Measurements from ENCODE around the gene HSPG2. TPM values are rescaled to one million over a fixed set of nuclear protein-coding genes. Genes with fewer than 3 reads are reported as not detected.
A peak's percentile ranks its signal among the peaks of the same experiment; 100 is the strongest.

HSPG2 gene
- total RNA-seq, 2 donors from 2014 or later = 0.20 TPM; not detected in 1

- no peaks in the 10 kb centered on the region for H3K9me3 Mint-ChIP-seq
- H3K27me3 Mint-ChIP-seq = no peaks in the 10 kb centered on the region
- DNase-seq (ENCODE audit: low spot score) (no peak), ATAC-seq (no peak)
- H3K4me1 Mint-ChIP-seq (ENCODE audit: low read depth in 2 of 2) = no peaks in the 10 kb centered on the region
- H3K36me3 Mint-ChIP-seq = no peaks in the 10 kb centered on the region
- no peak overlapping the region for H3K27ac Mint-ChIP-seq
- H3K4me3 Mint-ChIP-seq = no peak overlapping the region
These were observed 50.5 kb downstream of the HSPG2 start for GRCh38 chr1:21886486-21887215.

DNA sequence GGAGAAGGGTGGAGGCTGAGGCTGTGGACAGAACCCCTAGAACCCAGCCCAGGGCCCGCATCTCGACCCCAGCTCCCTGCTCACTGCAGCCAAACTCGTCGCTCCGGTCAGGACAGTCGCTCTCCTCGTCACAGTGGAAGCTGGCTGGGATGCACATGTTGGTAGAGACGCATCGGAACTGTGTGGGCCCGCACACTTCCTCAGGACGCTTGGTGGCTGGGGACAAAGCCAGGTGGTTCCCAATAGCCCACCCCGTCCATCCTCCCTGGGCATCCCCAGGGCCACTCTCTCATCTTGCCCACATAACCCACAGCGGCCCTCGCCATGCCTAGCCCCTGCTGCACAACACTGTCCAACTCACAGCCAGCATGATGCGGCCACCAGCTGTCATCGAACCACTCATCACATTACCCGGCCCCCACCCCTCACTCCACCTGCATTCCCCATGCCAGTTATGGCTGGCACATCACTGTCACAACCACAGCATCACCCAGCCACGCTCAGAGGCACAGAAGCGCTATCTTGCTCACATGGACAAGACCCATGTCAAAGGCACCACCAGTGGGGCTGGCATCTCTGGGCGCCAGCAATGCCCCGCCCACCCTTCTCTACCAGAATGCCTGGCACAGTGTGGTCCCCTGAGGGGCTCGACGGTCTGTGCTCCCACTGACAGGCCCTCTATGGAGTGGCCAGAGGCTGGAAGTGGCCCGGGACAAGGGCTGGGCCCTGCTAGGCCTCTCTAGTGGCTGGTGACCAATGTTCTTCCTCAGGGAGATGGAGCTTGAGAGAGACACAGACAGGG lies 51.7 kb downstream of the HSPG2 start:
- no peaks in the 10 kb centered on the region for H3K27me3 Mint-ChIP-seq
- no peaks in the 10 kb centered on the region for H3K9me3 Mint-ChIP-seq
- no peak overlapping the region for H3K27ac Mint-ChIP-seq
- H3K36me3 Mint-ChIP-seq = no peaks in the 10 kb centered on the region
- no peak overlapping the region for H3K4me3 Mint-ChIP-seq
- ATAC-seq (no peak), DNase-seq (ENCODE audit: low spot score) (no peak)
- no peaks in the 10 kb centered on the region for H3K4me1 Mint-ChIP-seq (ENCODE audit: low read depth in 2 of 2)

GRCh38 chr1:21884456-21885235 lies 52.5 kb downstream of the HSPG2 start:
- no peaks in the 10 kb centered on the region for H3K27me3 Mint-ChIP-seq
- DNase-seq (ENCODE audit: low spot score) (no peak), ATAC-seq (no peak)
- no peaks in the 10 kb centered on the region for H3K4me1 Mint-ChIP-seq (ENCODE audit: low read depth in 2 of 2)
- H3K4me3 Mint-ChIP-seq = no peak overlapping the region
- no peaks in the 10 kb centered on the region for H3K9me3 Mint-ChIP-seq
- no peak overlapping the region for H3K27ac Mint-ChIP-seq
- H3K36me3 Mint-ChIP-seq = no peaks in the 10 kb centered on the region

DNA sequence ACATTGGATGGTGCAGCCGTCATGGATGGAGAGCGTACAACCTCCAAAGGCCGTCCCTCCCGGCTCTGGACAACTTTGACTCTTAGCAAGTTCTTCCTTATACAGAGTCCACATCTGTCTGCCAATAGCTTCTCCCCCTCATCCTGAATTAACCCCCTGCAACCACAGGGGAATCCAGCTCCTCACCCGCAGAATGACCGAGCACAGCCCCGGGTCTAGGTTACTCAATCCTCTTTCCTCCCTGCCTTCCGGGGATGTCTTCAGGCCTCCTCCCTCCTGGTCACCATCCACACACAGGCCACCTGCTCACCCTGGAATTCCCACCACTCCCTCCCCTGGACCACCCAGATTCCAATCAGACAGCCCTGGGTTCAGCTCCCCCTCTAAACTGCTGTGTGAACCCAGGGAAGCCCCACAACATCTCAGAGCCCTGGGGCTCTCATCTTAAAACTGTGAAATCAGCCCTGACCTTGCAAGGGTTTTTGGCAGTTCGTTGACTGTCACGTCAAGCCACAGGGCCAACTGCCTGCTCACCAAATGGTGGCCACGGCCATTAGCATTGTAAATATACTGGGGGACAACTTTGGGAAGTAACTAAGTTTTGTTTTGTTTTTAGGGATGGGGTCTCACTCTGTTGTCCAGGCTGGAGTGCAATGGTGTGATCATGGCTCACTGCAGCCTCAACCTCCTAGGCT lies 54.2 kb downstream of the HSPG2 start:
- Mint-ChIP-seq H3K36me3 (no peaks in the 10 kb centered on the region), H3K27ac (no peak overlapping the region), H3K4me1 (ENCODE audit: low read depth in 2 of 2) (no peaks in the 10 kb centered on the region), H3K4me3 (no peak overlapping the region), H3K9me3 (no peaks in the 10 kb centered on the region), H3K27me3 (no peaks in the 10 kb centered on the region)
- DNase-seq (ENCODE audit: low spot score) (no peak), ATAC-seq (no peak)

DNA sequence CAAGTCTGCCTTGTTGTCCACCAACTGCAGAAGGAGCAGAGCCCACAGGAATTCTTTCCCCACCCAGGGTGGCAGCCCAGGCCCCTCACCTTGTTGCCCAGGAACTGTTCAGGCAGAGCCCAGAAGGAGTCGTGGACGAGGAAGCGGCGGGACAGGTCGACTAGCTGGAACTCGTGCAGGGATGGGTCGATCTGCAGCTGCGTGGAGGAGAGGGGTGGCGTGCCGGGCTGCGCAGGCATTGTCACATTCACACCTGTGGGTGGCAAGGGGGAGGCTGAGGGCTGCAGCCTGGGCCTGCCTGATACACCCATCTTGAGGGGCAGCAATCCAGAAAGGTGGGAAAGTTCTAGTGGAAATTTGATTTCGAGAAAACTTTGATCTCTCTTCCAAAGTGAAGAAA lies 55.9 kb downstream of the HSPG2 start:
- no peaks in the 10 kb centered on the region for H3K27me3 Mint-ChIP-seq
- ATAC-seq (no peak), DNase-seq (ENCODE audit: low spot score) (no peak)
- no peaks in the 10 kb centered on the region for H3K9me3 Mint-ChIP-seq
- no peak overlapping the region for H3K4me3 Mint-ChIP-seq
- no peak overlapping the region for H3K27ac Mint-ChIP-seq
- no peaks in the 10 kb centered on the region for H3K36me3 Mint-ChIP-seq
- H3K4me1 Mint-ChIP-seq (ENCODE audit: low read depth in 2 of 2) = no peaks in the 10 kb centered on the region

- no peak for ATAC-seq
- no peaks in the 10 kb centered on the region for H3K36me3 Mint-ChIP-seq
- H3K4me3 Mint-ChIP-seq = no peak overlapping the region
- no peaks in the 10 kb centered on the region for H3K4me1 Mint-ChIP-seq (ENCODE audit: low read depth in 2 of 2)
- H3K27me3 Mint-ChIP-seq = no peaks in the 10 kb centered on the region
- H3K27ac Mint-ChIP-seq = no peak overlapping the region
- no peak for DNase-seq (ENCODE audit: low spot score)
- H3K9me3 Mint-ChIP-seq = no peaks in the 10 kb centered on the region
These were observed 56.5 kb downstream of the HSPG2 start for GRCh38 chr1:21880619-21880970.

DNA sequence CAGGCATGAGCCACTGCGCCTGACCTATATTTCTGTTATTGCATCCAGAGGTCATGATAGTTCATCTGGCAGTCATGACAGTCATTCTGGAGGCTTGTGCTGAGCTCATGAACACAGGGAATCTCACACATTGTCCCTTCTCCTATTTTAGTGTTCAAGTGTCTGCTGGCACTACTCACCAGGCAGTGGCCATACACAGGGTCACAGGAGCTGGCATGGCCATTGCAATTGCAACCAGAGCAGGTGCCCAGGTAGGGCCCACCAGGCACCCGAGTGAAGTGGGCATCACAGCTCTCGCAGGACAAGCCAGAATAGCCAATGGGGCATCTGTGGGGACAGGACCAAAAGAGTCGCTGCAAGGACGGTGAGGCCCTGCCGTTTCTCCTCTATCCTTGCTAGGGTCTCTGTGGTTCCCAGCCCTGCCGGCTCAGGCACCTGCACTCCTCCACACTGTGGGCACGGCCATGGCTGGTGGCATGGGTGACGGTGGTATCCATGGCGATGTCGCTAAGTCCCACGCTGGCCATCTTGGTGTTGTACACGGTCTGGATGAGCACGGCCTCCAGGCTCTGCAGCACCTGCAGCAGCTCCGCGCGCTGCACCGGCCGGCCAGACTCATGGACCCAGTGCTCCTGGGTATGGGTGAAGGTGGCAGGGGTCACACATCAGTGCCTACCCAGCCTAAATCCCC lies 57.0 kb downstream of the HSPG2 start:
- no peak overlapping the region for H3K27ac Mint-ChIP-seq
- H3K4me1 Mint-ChIP-seq (ENCODE audit: low read depth in 2 of 2) = no peaks in the 10 kb centered on the region
- ATAC-seq (peak in 1 of 2 donors; percentile 37), DNase-seq (ENCODE audit: low spot score) (no peak)
- no peaks in the 10 kb centered on the region for H3K9me3 Mint-ChIP-seq
- H3K27me3 Mint-ChIP-seq = no peaks in the 10 kb centered on the region
- no peaks in the 10 kb centered on the region for H3K36me3 Mint-ChIP-seq
- no peak overlapping the region for H3K4me3 Mint-ChIP-seq

DNA sequence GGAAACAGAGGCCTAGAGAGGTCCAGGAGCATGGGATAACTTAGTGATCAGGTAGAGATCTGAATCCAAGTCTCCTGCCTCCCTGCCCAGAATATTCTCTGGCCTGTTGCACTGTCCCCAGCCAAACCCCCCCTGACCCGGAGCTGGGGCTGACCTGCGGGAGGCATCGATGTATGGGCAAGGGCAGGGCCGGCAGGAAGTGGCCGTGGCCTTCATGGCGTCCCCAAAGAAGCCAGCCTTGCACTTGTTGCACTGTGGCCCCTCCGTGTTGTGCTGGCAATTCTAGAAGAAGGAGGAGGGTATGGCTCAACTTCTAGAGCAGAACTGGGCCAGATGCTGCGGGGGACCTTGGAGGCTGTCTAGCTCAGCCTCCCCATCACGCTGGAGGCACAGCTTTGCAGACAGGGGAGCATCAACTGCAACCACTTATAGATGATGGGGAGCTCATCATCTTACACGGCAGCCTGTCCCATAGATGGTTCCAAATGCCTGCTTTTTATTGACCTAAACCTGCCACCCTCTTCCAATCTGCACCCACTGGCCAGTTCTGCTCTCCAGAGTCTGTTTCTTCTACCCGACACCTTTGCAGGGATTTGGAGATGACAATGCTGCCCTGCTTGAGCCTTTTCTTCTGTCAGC lies 58.2 kb downstream of the HSPG2 start:
- H3K27me3 Mint-ChIP-seq = no peaks in the 10 kb centered on the region
- no peaks in the 10 kb centered on the region for H3K36me3 Mint-ChIP-seq
- H3K27ac Mint-ChIP-seq = no peak overlapping the region
- ATAC-seq (no peak), DNase-seq (ENCODE audit: low spot score) (no peak)
- no peaks in the 10 kb centered on the region for H3K9me3 Mint-ChIP-seq
- H3K4me3 Mint-ChIP-seq = no peak overlapping the region
- no peaks in the 10 kb centered on the region for H3K4me1 Mint-ChIP-seq (ENCODE audit: low read depth in 2 of 2)

DNA sequence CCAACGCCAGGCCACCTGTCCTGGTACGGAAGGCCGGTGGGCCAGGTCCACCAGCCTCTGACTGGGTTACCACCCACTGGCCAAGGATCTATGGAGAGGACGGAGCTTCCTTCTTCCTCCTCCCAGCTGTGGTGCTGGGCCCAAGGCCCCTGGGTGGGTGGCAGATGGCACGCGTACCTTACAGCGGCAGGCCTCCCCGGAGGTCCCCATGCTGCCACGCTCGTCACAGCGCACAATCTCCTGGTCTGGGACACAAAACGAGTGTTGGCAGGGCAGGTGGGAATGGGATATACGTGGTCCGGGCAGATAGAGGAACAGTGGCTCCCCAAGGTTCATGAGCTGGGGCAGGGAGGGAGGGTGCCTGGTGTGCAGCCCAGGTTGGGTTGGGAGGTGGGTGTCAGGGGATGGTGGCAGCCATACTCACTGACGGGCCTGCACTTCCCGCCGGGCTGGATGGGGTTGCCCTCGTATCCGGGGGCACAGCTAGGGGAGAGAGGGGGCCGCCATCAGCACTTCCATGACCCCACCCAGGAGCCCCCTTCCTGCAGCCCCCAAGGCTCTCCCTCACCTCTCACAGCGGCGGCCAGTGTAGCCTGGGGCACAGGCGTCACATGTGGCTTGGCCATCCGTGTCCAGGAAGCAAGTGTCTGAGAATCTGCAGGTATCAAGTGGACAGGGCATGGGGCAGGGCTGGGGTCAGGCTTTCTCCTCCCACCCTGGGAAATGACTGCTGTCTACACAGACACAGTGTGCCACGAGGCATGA lies 58.9 kb downstream of the HSPG2 start:
- DNase-seq (ENCODE audit: low spot score) (no peak), ATAC-seq (no peak)
- H3K4me1 Mint-ChIP-seq (ENCODE audit: low read depth in 2 of 2) = no peaks in the 10 kb centered on the region
- no peak overlapping the region for H3K4me3 Mint-ChIP-seq
- H3K27me3 Mint-ChIP-seq = no peaks in the 10 kb centered on the region
- no peaks in the 10 kb centered on the region for H3K36me3 Mint-ChIP-seq
- no peak overlapping the region for H3K27ac Mint-ChIP-seq
- no peaks in the 10 kb centered on the region for H3K9me3 Mint-ChIP-seq

DNA sequence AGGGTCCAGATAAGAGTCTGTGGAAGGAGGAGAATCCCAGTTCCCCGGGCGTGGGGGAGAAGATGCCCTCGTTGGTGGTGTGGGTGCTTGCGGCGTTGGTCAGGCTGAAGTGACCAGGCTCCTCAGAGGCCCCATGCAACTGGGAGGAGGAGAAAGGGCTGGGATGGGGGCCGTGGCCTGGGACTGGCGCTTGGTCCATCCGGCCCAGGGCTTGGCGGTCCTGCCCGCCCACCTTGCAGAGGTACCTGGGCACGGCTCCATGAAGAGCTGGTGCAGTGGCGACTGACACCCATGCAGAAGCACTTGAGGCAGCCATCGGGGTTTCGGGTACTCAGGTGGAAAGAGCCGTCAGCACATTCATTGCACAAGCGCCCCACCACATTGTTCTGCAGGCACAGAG lies 60.8 kb downstream of the HSPG2 start:
- Mint-ChIP-seq H3K27me3 (no peaks in the 10 kb centered on the region), H3K27ac (no peak overlapping the region), H3K4me3 (no peak overlapping the region), H3K4me1 (ENCODE audit: low read depth in 2 of 2) (no peaks in the 10 kb centered on the region), H3K9me3 (no peaks in the 10 kb centered on the region), H3K36me3 (no peaks in the 10 kb centered on the region)
- ATAC-seq (no peak), DNase-seq (ENCODE audit: low spot score) (no peak)

DNA sequence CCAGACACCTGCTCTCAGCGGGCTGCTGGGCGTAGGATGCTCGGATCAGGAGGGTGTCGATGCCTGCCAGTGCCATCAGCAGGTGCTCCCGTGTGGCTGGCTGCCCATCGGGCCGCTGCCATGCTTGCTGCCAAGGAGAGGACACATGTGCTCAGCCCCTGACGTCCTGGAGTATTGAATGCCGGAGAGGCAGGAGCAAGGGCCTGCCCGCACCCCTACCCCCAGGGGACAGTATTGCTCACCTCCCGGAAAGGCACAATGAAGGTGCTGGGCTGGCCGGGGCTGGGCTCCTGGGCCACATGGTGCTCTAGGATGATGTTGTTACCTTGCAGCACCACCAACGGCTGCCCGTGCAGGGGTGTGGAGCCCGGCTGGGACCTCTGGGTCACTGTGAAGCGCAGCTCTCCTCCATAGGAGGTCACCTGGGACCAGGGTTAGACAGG lies 61.5 kb downstream of the HSPG2 start:
- ATAC-seq = no peak
- H3K36me3 Mint-ChIP-seq = no peaks in the 10 kb centered on the region
- H3K9me3 Mint-ChIP-seq = no peaks in the 10 kb centered on the region
- H3K4me3 Mint-ChIP-seq = no peak overlapping the region
- H3K4me1 Mint-ChIP-seq (ENCODE audit: low read depth in 2 of 2) = no peaks in the 10 kb centered on the region
- DNase-seq (ENCODE audit: low spot score) = no peak
- no peak overlapping the region for H3K27ac Mint-ChIP-seq
- no peaks in the 10 kb centered on the region for H3K27me3 Mint-ChIP-seq

DNA sequence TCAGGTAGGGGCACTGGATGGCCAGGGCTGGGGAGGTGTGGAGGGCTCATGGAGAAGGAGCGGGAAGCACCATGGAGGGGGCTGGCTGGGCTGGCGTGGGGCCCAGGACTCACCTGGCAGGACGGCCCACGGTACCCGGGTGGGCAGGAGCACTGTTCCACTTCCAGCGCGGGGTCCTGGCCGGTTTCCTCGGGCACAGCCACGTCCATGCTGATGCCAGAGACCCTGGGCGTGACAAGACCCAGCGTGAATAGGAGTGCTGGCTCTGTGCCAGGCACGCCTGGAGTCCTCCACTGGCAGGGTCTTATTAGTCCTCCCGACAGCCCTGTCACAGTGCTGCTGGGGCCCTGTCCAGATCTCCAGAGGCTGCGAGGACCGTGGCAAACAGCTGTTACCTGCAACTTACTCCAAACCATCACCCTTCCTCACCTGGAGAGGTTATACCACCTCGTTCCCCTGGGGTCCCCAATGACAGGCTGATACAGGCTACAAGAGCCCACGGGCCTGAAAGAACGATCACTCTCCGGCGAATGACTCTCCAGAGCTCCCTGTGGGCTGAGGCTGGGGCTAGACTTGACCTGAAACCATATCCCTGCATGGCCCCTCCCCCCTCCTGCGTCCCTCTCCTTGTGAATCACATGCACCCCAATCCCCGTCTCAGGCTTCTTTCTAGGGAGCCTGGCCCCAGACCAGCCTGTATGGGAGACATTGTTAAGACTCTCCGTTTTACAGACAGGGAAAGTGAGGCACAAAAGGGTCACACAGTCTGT lies 62.1 kb downstream of the HSPG2 start:
- ATAC-seq (no peak), DNase-seq (ENCODE audit: low spot score) (no peak)
- H3K4me1 Mint-ChIP-seq (ENCODE audit: low read depth in 2 of 2) = no peaks in the 10 kb centered on the region
- H3K9me3 Mint-ChIP-seq = no peaks in the 10 kb centered on the region
- no peaks in the 10 kb centered on the region for H3K27me3 Mint-ChIP-seq
- H3K36me3 Mint-ChIP-seq = no peaks in the 10 kb centered on the region
- H3K4me3 Mint-ChIP-seq = no peak overlapping the region
- H3K27ac Mint-ChIP-seq = no peak overlapping the region
